Measurements from ENCODE around the gene HABP4.

Gene HABP4

DNA sequence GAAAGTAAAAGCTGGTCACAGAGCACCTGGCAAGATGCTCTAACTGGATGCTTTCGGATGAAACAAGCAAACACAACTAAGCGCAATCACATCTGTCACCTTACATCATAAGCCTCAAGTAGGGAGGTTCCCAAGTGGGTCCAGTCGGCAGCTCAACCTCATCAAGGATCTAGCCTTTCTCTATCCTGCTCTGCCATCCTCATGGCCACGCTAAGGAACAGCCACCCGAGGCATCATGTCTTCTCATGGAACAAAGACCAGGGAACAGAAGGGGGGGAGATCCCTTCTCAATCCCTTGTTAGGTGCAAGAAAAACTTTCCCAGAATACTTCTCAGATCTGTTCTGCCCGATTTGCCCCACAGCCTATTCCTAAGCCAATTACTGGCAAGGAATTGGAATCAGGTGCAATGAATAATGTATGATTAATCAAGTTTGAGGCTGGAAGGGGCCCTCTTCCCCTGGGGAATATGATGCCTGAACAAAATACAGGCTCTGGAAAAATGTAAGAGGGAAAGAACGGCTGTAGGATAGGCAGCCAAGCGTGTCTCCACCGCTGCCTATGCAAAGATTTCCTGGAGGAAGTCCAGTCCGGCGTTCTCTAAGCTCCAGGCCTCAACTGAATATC lies 1.3 kb upstream of the HABP4 start:
- TF ChIP-seq, protein P1, sequence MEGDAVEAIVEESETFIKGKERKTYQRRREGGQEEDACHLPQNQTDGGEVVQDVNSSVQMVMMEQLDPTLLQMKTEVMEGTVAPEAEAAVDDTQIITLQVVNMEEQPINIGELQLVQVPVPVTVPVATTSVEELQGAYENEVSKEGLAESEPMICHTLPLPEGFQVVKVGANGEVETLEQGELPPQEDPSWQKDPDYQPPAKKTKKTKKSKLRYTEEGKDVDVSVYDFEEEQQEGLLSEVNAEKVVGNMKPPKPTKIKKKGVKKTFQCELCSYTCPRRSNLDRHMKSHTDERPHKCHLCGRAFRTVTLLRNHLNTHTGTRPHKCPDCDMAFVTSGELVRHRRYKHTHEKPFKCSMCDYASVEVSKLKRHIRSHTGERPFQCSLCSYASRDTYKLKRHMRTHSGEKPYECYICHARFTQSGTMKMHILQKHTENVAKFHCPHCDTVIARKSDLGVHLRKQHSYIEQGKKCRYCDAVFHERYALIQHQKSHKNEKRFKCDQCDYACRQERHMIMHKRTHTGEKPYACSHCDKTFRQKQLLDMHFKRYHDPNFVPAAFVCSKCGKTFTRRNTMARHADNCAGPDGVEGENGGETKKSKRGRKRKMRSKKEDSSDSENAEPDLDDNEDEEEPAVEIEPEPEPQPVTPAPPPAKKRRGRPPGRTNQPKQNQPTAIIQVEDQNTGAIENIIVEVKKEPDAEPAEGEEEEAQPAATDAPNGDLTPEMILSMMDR (IDR thresholded peaks at IDR 0.05; ENCODE audit: borderline replicate concordance, insufficient read depth, low read depth, low read length), result no peak
- H3K4me3 ChIP-seq (ENCODE audit: low read depth, low read length), result no peak overlapping the region

DNA sequence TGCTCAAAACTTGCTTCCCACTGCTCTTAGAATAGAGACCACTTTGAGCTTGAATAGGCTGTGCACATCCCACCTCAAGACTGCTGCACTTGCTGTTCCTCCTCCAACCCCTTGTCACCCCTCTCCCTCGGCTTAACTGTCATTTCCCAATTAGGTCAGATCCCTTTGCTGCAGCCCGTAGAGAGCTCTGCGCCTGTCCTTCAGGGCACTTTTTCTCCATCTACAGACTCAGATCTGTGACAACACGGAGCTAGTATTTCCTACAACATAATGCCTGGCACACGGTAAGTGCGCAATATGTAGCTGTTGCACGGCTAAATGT lies 485 bp upstream of the HABP4 start:
- TF ChIP-seq, protein P1 (IDR thresholded peaks at IDR 0.05; ENCODE audit: borderline replicate concordance, insufficient read depth, low read depth, low read length), result no peak
- H3K4me3 ChIP-seq (ENCODE audit: low read depth, low read length), result peak overlapping the region; percentile 51

DNA sequence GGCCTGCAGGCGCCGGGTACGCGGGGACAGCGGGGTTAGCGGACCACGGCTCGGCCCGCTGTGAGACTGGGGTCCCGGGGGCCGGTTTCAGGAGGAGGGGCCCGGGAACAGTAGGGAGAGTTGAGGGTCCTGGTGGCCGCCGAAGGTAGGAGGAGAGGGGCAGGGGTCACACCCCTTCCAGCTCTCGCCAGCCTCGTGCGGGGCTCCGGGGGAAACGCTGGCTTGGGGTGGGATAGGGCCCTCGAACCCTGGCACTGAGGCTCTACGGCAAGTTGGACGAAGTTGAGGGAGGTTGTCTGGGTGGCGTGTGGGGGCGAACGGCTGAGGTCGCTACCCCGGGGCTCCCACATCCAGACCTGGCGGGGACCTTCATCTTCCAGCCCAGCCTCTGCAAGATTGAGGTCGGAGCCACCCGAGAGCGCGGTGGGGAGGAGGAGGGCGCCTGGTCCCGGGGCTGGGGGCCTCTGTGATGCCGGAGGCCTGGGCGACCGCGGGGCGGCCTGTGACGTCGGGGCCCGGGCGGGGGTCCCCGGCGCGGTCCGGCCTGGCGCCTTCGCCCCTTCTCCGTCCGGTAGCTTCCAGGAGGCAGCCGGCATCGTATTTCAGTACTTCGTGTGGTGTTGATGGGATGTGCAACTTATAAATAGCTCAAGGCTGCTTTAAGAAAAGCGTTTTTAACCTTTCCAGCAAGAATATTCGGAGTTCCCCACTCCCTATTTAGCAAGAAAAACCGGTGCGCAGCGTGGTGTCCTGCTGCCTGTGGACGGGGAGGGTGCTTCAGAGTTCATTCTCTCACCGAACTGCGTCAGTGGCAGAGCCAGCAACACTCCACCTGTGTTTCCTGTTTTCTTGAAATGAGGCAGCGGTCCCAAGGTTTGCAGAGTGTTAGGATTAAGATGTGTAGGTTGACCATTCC lies 902 bp downstream of the HABP4 start:
- H3K4me3 ChIP-seq (ENCODE audit: low read depth, low read length), result peak overlapping the region; percentile 78
- TF ChIP-seq, protein P1 (IDR thresholded peaks at IDR 0.05; ENCODE audit: borderline replicate concordance, insufficient read depth, low read depth, low read length), result no peak

DNA sequence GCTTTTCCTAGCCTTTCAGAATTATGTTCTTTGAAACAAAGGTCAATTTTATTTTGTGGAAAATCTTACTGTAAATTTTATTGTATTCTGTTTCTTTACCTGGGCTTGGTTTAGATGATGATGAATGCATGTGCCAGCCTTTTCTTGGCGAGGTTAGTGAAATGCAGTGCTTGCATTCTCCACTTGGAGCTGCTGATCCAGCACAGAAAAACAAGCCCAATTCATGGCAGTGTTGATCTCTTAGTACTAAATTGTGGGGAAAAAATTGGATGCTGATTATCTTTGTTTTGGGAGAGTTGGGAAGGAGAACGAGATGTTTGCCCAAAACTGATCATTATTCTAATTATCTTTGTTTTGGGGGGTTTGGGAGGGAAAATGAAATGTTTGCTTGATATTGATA lies 3.7 kb downstream of the HABP4 start:
- no peak overlapping the region for H3K4me3 ChIP-seq (ENCODE audit: low read depth, low read length)
- TF ChIP-seq, protein P1 (IDR thresholded peaks at IDR 0.05; ENCODE audit: borderline replicate concordance, insufficient read depth, low read depth, low read length), result peak; percentile 32; the same call in 1 of the 2 replicates

DNA sequence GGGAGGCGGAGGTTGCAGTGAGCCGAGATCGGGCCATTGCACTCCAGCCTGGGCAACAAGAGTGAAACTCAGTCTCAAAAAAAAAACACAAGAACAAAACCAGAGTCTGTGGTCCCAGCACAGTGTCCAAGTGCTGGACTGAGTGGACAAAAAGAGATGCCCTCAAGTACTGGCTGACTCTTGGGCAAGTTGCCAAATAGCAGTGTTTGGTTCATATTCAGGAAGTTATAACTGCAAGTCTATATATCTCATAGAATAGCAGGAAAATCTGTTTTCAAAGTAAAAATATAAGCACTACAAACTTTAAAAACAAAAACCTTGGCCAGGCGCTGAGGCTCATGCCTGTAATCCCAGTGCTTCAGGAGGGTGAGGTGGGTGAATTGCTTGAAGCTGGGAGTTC lies 7.3 kb downstream of the HABP4 start:
- TF ChIP-seq, protein P1 (IDR thresholded peaks at IDR 0.05; ENCODE audit: borderline replicate concordance, insufficient read depth, low read depth, low read length), result no peak
- H3K4me3 ChIP-seq (ENCODE audit: low read depth, low read length), result no peak overlapping the region

DNA sequence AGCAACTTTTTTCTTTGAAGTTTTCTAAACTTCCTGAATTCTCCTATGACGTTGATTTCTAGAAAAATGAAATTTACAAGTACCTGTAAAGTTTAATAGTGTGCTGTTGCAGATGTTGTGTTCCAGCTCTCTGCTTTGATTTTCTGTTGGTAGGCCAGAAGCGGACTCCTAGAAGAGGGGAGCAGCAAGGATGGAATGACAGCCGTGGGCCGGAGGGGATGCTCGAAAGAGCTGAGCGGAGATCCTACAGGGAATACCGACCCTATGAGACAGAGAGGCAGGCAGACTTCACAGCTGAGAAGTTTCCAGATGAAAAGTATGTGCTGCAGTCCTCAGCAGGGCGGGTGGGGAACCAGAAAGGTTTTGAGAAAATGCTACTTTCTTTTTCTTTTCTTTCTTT lies 8.3 kb downstream of the HABP4 start:
- H3K4me3 ChIP-seq (ENCODE audit: low read depth, low read length), result no peak overlapping the region
- TF ChIP-seq, protein P1 (IDR thresholded peaks at IDR 0.05; ENCODE audit: borderline replicate concordance, insufficient read depth, low read depth, low read length), result no peak

Data from GM12875 (cell line).